HEK293 (cell line): ENCODE results near the gene SNX5.

Source experiments
- CTCF ChIA-PET: fragments of 350-600 bp; formaldehyde crosslinking; extraction: SDS; loops from one replicate; lab custom pipeline; 2021; ENCODE audit warnings: antibody characterized with exemption; lab: Yijun Ruan, JAX
- POLR2A ChIA-PET: fragments of 300-600 bp; formaldehyde crosslinking; extraction: SDS; loops from one replicate; lab custom pipeline; 2020; ENCODE audit warnings: antibody characterized with exemption, inconsistent platforms; lab: Yijun Ruan, JAX
- H3K27ac ChIP-seq: fragments of 200-500 bp; sonication (Bioruptor generic); 2 replicates; pipeline ENCODE4 v1.5.1; 2014; ENCODE audit warnings: low read depth, low read length, control low read depth, inconsistent platforms; ENCODE audit errors: extremely low read depth
- H3K36me3 ChIP-seq, 2 experiments: fragments of 200-500 bp in 1 of 2; sonication (Bioruptor generic) in 1 of 2; 1 replicate in 1 of 2; 2 replicates in 1 of 2; pipeline ENCODE4 v1.5.1; 2014 to 2017; ENCODE audit warnings: inconsistent platforms in 2 of 2, low read length in 2 of 2; ENCODE audit not compliant: control insufficient read depth in 2 of 2, insufficient read depth in 1 of 2
- H3K4me1 ChIP-seq: fragments of 200-500 bp; sonication (Bioruptor generic); 2 replicates; pipeline ENCODE4 v1.5.1; 2014; ENCODE audit warnings: mild to moderate bottlenecking, low read length, inconsistent platforms; ENCODE audit not compliant: control insufficient read depth, insufficient read depth
- H3K4me3 ChIP-seq: 2 replicates; pipeline ENCODE4 v1.5.1; 2011; ENCODE audit warnings: low read depth, mild to moderate bottlenecking, control low read depth, low read length, moderate library complexity
- H3K9me3 ChIP-seq: fragments of 200-500 bp; sonication (Bioruptor generic); 2 replicates; pipeline ENCODE4 v1.5.1; 2014; ENCODE audit warnings: low read depth, low read length, inconsistent platforms; ENCODE audit not compliant: control insufficient read depth, insufficient read depth
- KLF16 ChIP-seq: fragments of 450-650 bp; formaldehyde crosslinking; IDR thresholded peaks from 2 replicates; pipeline ENCODE4 v1.5.1; 2017; ENCODE audit warnings: missing biosample characterization, missing genetic modification characterization
- KLF7 ChIP-seq: fragments of 450-650 bp; formaldehyde crosslinking; IDR thresholded peaks from 2 replicates; pipeline ENCODE4 v1.5.1; 2016; ENCODE audit warnings: missing biosample characterization, missing genetic modification characterization, borderline replicate concordance
- OVOL3 ChIP-seq: fragments of 450-650 bp; formaldehyde crosslinking; IDR thresholded peaks from 2 replicates; pipeline ENCODE4 v1.5.1; 2016; ENCODE audit warnings: missing biosample characterization, missing genetic modification characterization
- PRDM10 ChIP-seq: fragments of 450-650 bp; formaldehyde crosslinking; IDR thresholded peaks from 2 replicates; pipeline ENCODE4 v1.5.1; 2016; ENCODE audit warnings: missing biosample characterization, missing genetic modification characterization
- PRDM2 ChIP-seq: fragments of 450-650 bp; formaldehyde crosslinking; IDR thresholded peaks from 2 replicates; pipeline ENCODE4 v1.5.1; 2016; ENCODE audit warnings: missing biosample characterization, missing genetic modification characterization, borderline replicate concordance
- ZFHX2 ChIP-seq: fragments of 450-650 bp; formaldehyde crosslinking; conservative IDR thresholded peaks from 2 replicates; pipeline ENCODE4 v1.5.1; 2016; ENCODE audit warnings: missing biosample characterization, missing genetic modification characterization
- ZNF121 ChIP-seq: fragments of 450-650 bp; formaldehyde crosslinking; IDR thresholded peaks from 2 replicates; pipeline ENCODE4 v1.5.1; 2016; ENCODE audit warnings: missing biosample characterization, missing genetic modification characterization
- ZNF157 ChIP-seq: fragments of 450-650 bp; formaldehyde crosslinking; IDR thresholded peaks from 2 replicates; pipeline ENCODE4 v1.5.1; 2016; ENCODE audit warnings: missing biosample characterization, missing genetic modification characterization
- ZNF433 ChIP-seq: fragments of 450-650 bp; formaldehyde crosslinking; IDR thresholded peaks from 2 replicates; pipeline ENCODE4 v1.5.1; 2016; ENCODE audit warnings: missing biosample characterization, missing genetic modification characterization, low read depth
- ZNF48 ChIP-seq: fragments of 450-650 bp; formaldehyde crosslinking; IDR thresholded peaks from 2 replicates; pipeline ENCODE4 v1.5.1; 2016; ENCODE audit warnings: missing biosample characterization, missing genetic modification characterization
- ZNF626 ChIP-seq: fragments of 450-650 bp; sonication (Bioruptor Pico); formaldehyde crosslinking; IDR thresholded peaks from 2 replicates; pipeline ENCODE4 v1.5.1; 2018; ENCODE audit warnings: missing biosample characterization, missing genetic modification characterization, inconsistent platforms
- ZNF658 ChIP-seq: fragments of 450-650 bp; formaldehyde crosslinking; IDR thresholded peaks from 2 replicates; pipeline ENCODE4; 2016; ENCODE audit warnings: missing biosample characterization, missing genetic modification characterization
- ZNF747 ChIP-seq: fragments of 450-650 bp; formaldehyde crosslinking; IDR thresholded peaks from 2 replicates; pipeline ENCODE4 v1.5.1; 2016; ENCODE audit warnings: missing biosample characterization, missing genetic modification characterization
- ZNF785 ChIP-seq: fragments of 450-650 bp; formaldehyde crosslinking; IDR thresholded peaks from 2 replicates; pipeline ENCODE4 v1.5.1; 2016; ENCODE audit warnings: missing biosample characterization, missing genetic modification characterization
- TF ChIP-seq, protein P1 (sequence below): fragments of 450-650 bp; formaldehyde crosslinking; IDR thresholded peaks from 2 replicates; pipeline ENCODE4 v1.5.1; 2016; ENCODE audit warnings: missing biosample characterization, missing genetic modification characterization
- TF ChIP-seq, protein P2 (sequence below): fragments of 450-650 bp; formaldehyde crosslinking; IDR thresholded peaks from 2 replicates; pipeline ENCODE4 v1.5.1; 2017; ENCODE audit warnings: missing biosample characterization, missing genetic modification characterization

Gene SNX5

DNA sequence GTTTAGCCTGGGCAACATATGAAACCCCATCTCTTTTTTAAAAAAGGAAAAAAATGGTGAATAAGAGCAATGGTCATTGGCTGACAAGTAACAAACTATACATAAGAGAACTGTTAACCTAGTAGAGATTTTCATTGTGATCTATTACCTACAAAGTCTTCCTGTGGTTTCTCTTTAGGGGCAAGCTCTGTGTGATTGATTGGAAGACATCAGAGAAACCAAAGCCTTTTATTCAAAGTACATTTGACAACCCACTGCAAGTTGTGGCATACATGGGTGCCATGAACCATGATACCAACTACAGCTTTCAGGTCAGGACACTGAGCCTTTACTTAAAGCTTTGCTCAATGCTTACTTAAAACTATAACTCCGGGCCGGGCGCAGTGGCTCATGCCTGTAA, 19.4 kb upstream of the SNX5 start (continued):
- TF ChIP-seq, protein P1, sequence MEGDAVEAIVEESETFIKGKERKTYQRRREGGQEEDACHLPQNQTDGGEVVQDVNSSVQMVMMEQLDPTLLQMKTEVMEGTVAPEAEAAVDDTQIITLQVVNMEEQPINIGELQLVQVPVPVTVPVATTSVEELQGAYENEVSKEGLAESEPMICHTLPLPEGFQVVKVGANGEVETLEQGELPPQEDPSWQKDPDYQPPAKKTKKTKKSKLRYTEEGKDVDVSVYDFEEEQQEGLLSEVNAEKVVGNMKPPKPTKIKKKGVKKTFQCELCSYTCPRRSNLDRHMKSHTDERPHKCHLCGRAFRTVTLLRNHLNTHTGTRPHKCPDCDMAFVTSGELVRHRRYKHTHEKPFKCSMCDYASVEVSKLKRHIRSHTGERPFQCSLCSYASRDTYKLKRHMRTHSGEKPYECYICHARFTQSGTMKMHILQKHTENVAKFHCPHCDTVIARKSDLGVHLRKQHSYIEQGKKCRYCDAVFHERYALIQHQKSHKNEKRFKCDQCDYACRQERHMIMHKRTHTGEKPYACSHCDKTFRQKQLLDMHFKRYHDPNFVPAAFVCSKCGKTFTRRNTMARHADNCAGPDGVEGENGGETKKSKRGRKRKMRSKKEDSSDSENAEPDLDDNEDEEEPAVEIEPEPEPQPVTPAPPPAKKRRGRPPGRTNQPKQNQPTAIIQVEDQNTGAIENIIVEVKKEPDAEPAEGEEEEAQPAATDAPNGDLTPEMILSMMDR (tag by site-specific recombination): no peak
- TF ChIP-seq KLF16: no peak
- no peak for TF ChIP-seq ZNF785 (tag by site-specific recombination)
- TF ChIP-seq ZNF658 (tag by site-specific recombination): no peak
- no peak for TF ChIP-seq PRDM10
- TF ChIP-seq ZNF747: no peak

DNA sequence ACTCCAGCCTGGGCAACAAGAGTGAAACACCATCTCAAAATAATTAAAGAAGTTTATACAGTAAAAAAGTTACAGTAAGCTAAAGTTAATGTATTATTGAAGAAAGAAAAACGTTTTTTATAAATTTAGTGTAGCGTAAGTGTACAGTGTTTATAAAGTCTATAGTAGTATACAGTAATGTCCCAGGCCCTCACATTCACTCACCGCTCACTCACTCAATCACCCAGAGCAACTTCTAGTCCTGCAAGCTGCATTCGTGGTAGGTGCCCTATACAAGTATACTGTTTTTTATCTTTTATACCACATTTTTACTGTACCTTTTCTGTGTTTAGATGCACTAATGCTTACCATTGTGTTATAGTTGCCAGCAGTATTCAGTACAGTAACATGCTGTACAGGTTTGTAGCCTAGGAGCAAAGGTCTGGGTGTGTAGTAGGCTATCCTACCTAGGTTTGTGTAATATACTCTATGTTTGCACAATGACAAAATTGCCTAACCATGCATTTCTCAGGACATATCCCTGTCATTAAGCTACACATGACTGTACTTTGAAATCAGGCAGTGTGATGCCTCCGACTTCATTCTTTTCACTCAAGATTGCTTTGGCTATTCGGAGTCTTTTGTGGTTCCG, 16.9 kb upstream of the SNX5 start:
- H3K36me3 ChIP-seq: peaks cover 39 to 63% of the 10 kb centered on the region in 2 experiments
- CTCF ChIA-PET: interaction anchor here (0.7 to 1.2 kb wide), 3 partner anchors 10 to 47 kb away, joined by 3 read pairs; no protein-coding TSS in a partner anchor
- TF ChIP-seq ZNF121 (tag by site-specific recombination) (no peak), PRDM2 (tag by site-specific recombination) (no peak), ZNF626 (tag by site-specific recombination) (no peak), PRDM10 (no peak), OVOL3 (tag by site-specific recombination) (no peak), ZNF48 (no peak), ZNF433 (no peak), ZNF157 (tag by site-specific recombination) (no peak), KLF7 (tag by site-specific recombination) (no peak), ZFHX2 (tag by site-specific recombination) (no peak)
- TF ChIP-seq, protein P2, sequence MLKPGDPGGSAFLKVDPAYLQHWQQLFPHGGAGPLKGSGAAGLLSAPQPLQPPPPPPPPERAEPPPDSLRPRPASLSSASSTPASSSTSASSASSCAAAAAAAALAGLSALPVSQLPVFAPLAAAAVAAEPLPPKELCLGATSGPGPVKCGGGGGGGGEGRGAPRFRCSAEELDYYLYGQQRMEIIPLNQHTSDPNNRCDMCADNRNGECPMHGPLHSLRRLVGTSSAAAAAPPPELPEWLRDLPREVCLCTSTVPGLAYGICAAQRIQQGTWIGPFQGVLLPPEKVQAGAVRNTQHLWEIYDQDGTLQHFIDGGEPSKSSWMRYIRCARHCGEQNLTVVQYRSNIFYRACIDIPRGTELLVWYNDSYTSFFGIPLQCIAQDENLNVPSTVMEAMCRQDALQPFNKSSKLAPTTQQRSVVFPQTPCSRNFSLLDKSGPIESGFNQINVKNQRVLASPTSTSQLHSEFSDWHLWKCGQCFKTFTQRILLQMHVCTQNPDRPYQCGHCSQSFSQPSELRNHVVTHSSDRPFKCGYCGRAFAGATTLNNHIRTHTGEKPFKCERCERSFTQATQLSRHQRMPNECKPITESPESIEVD (tag by site-specific recombination): no peak
- TF ChIP-seq, all 188 proteins: peak for 0
- H3K27ac ChIP-seq: no peak overlapping the region
- H3K4me1 ChIP-seq: no peaks in the 10 kb centered on the region
- H3K9me3 ChIP-seq: no peaks in the 10 kb centered on the region
- POLR2A ChIA-PET: interaction anchor here (1.2 kb wide), 1 partner anchor 9 kb away, joined by 3 read pairs; no protein-coding TSS in a partner anchor
- no peak overlapping the region for H3K4me3 ChIP-seq
